GM23248 (cell line): ENCODE measurements around the gene CCDC69.

Experiments used
- EZH2 ChIP-seq: fragments of 200-600 bp; sonication (generic); IDR thresholded peaks from 2 replicates; pipeline ENCODE4 v1.6.1; 2018; ENCODE audit warnings: antibody characterized with exemption, mild to moderate bottlenecking; ENCODE audit not compliant: insufficient read depth, poor library complexity, severe bottlenecking
- EZH2phosphoT487 ChIP-seq: fragments of 200-600 bp; sonication (generic); IDR thresholded peaks from 2 replicates; pipeline ENCODE4 v1.6.1; 2018; ENCODE audit warnings: antibody characterized with exemption, moderate library complexity, mild to moderate bottlenecking, low read depth; ENCODE audit not compliant: insufficient read depth

DNA sequence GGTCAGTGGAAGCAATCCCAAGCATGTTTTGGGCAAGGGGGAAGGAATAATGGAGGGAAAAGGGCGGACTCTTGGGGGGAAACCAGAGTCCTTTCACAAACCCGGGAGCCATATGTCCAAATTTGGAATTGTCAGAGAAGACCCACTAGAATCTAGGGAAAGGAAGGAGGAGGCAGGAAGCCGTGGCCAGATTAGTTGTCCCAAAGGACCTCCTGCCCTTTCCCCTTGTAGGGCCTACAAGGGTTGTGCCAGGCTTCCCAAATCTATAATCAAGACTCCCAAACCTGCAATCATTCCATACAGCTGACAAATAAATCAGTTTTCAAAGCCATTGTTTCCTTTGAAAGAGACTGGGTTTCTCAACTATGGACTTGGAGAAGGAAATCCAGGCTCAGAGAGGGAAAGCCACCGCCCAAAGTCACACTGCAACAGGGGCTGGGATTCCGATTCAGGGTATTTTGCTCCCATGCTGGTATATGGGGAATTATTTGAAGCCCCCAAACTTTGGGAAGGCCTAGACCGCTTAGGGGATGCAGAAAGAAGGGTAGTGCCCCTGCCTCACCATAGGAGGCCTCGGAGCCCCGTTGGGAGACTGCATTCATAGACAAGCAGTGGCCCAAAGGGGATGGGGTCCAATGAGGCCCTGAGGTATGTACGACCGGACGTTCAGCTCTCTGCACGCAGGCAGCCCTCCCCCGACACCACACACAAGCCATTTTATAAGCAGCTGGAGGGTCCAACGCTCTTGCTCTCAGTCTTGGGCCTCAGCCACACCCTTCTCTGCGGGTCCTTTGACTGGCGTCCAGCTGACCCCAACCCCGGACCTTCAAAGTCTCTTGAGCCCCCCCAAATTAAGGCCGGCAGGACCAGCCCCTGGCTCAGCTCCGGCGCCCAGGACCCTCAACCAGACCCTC is 67.1 kb downstream of the CCDC69 start:
- no peak for TF ChIP-seq EZH2phosphoT487
- TF ChIP-seq EZH2, result no peak
